Activated T-cell treated with anti-CD3 and anti-CD28 coated beads, Interleukin-2, amount 50 U/mL, for 4 hours (primary cell): Measurements from ENCODE around the gene TP53RK. TPM values are rescaled to one million over a fixed set of nuclear protein-coding genes. Genes with fewer than 3 reads are reported as not detected.

Source experiments
- ATAC-seq, 2 donors: fragments of 200-7000 bp; cut with Tn5 transposase; one replicate each; pipeline ENCODE4 v1.10.0; 2021
- DNase-seq: peaks from one replicate; pipeline ENCODE4 v3.0.0-alpha.2; 2020
- H3K27me3 Mint-ChIP-seq: one replicate; pipeline ENCODE4 v1.8.0; 2021; ENCODE audit warnings: low read depth, mixed read lengths
- H3K36me3 Mint-ChIP-seq: one replicate; pipeline ENCODE4 v1.8.0; 2022; ENCODE audit warnings: mixed read lengths; ENCODE audit not compliant: insufficient read depth
- H3K4me1 Mint-ChIP-seq: one replicate; pipeline ENCODE4 v1.8.0; 2021; ENCODE audit warnings: low read depth, mixed read lengths
- H3K4me3 Mint-ChIP-seq: one replicate; pipeline ENCODE4 v1.8.0; 2021; ENCODE audit warnings: mild to moderate bottlenecking, moderate library complexity, mixed read lengths
- H3K9me3 Mint-ChIP-seq: one replicate; pipeline ENCODE4 v1.8.0; 2021; ENCODE audit warnings: mixed read lengths
- total RNA-seq, 3 donors: library from RNA; stranded (reverse); gene quantifications; one replicate each; pipeline ENCODE4 v1.2.1, GENCODE V29; 2021

TP53RK gene
- total RNA-seq, 3 donors from 2014 or later, result 12.9 to 14.1 (median 14.1) TPM

DNA sequence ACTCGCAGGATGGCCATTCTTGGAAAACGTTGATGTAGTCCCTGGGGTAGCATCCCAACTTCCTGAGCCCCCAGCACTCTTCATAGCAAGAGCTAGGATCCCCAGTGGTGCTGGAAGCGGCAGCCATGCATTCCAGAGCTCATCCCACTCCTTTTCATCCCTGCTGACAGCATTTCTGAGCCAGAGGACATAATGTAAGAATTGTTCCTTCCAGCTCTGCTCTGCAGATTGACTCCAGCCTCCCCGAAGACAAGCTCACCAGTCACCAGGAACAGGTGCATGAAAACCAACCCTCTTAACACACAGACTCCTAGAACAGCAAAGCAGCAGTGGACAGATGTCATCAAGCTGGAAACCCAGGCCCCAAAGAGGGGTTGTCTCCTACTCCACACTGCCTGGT, 41.8 kb downstream of the TP53RK start:
- no peak for DNase-seq
- Mint-ChIP-seq H3K36me3 (no peaks in the 10 kb centered on the region), H3K9me3 (no peaks in the 10 kb centered on the region), H3K4me1 (no peaks in the 10 kb centered on the region), H3K4me3 (no peak overlapping the region), H3K27me3 (peaks cover 25% of the 10 kb centered on the region)
- ATAC-seq, result no peak

GRCh38 chr20:46646659-46647380, 42.4 kb downstream of the TP53RK start:
- Mint-ChIP-seq H3K9me3 (no peaks in the 10 kb centered on the region), H3K4me3 (no peak overlapping the region), H3K36me3 (no peaks in the 10 kb centered on the region), H3K4me1 (no peaks in the 10 kb centered on the region), H3K27me3 (peaks cover 22% of the 10 kb centered on the region)
- DNase-seq (no peak), ATAC-seq (no peak)

DNA sequence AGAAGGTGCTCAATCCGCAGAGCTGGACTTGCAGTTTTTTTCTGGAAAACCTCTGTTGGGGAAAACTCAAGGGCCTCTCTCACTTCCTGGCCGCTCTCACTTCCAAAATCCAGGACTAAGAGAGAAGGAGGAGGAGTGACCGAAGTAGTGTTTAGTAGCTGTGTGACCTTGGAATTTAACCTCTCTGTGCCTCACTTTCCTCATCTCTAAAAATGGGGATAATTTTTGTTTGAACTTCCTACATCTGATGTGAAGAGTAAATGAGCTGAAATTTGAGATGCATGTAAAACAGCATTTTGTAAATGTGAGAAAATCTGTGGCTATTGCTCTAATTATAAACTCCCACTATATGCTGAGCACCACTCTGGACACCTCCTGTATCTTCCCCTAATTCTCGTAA, 43.1 kb downstream of the TP53RK start:
- no peak for DNase-seq
- H3K9me3 Mint-ChIP-seq, result no peaks in the 10 kb centered on the region
- no peaks in the 10 kb centered on the region for H3K4me1 Mint-ChIP-seq
- ATAC-seq, result no peak
- H3K4me3 Mint-ChIP-seq, result no peak overlapping the region
- no peaks in the 10 kb centered on the region for H3K36me3 Mint-ChIP-seq
- H3K27me3 Mint-ChIP-seq, result peaks cover 17% of the 10 kb centered on the region

- Mint-ChIP-seq H3K4me3 (no peak overlapping the region), H3K9me3 (no peaks in the 10 kb centered on the region), H3K36me3 (no peaks in the 10 kb centered on the region), H3K4me1 (no peaks in the 10 kb centered on the region), H3K27me3 (peaks cover 5% of the 10 kb centered on the region)
- ATAC-seq (no peak), DNase-seq (no peak)
Observed at GRCh38 chr20:46644733-46645132, 44.5 kb downstream of the TP53RK start.

- H3K4me3 Mint-ChIP-seq, result no peak overlapping the region
- H3K9me3 Mint-ChIP-seq, result no peaks in the 10 kb centered on the region
- peaks cover 3% of the 10 kb centered on the region for H3K27me3 Mint-ChIP-seq
- DNase-seq, result no peak
- H3K4me1 Mint-ChIP-seq, result no peaks in the 10 kb centered on the region
- no peaks in the 10 kb centered on the region for H3K36me3 Mint-ChIP-seq
- ATAC-seq, result no peak
Observed at GRCh38 chr20:46644160-46644559, 45.1 kb downstream of the TP53RK start.

- peaks cover 3% of the 10 kb centered on the region for H3K27me3 Mint-ChIP-seq
- no peaks in the 10 kb centered on the region for H3K9me3 Mint-ChIP-seq
- DNase-seq (no peak), ATAC-seq (no peak)
- no peaks in the 10 kb centered on the region for H3K4me1 Mint-ChIP-seq
- H3K4me3 Mint-ChIP-seq, result no peak overlapping the region
- H3K36me3 Mint-ChIP-seq, result no peaks in the 10 kb centered on the region
Observed at GRCh38 chr20:46642969-46643343, 46.3 kb downstream of the TP53RK start.

- DNase-seq (no peak), ATAC-seq (no peak)
- Mint-ChIP-seq H3K27me3 (peaks cover 3% of the 10 kb centered on the region), H3K36me3 (no peaks in the 10 kb centered on the region), H3K4me3 (no peak overlapping the region), H3K4me1 (no peaks in the 10 kb centered on the region), H3K9me3 (no peaks in the 10 kb centered on the region)
Observed at GRCh38 chr20:46642265-46642968, 46.8 kb downstream of the TP53RK start.

DNA sequence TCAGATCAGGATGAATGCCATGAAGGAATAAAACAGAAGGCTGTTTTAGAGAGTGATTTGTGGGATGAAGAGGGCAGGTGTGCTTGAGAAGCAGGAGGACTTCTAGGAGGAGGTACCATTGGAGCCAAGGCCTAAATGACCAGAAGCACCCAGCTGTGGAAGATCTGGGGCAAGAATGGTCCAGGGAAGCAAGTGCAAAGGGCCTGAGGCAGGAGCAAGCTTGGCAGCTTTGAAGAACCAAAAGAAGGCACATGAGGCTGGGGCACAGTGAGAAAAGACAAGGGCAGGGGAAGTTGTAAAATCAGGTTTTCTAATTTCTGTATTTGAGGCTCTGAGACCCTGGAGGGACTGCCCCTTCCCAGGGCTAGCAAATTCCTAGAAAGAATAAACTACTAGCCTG, 47.8 kb downstream of the TP53RK start:
- DNase-seq (no peak), ATAC-seq (no peak)
- Mint-ChIP-seq H3K4me1 (no peaks in the 10 kb centered on the region), H3K9me3 (no peaks in the 10 kb centered on the region), H3K36me3 (no peaks in the 10 kb centered on the region), H3K27me3 (no peaks in the 10 kb centered on the region), H3K4me3 (no peak overlapping the region)

DNA sequence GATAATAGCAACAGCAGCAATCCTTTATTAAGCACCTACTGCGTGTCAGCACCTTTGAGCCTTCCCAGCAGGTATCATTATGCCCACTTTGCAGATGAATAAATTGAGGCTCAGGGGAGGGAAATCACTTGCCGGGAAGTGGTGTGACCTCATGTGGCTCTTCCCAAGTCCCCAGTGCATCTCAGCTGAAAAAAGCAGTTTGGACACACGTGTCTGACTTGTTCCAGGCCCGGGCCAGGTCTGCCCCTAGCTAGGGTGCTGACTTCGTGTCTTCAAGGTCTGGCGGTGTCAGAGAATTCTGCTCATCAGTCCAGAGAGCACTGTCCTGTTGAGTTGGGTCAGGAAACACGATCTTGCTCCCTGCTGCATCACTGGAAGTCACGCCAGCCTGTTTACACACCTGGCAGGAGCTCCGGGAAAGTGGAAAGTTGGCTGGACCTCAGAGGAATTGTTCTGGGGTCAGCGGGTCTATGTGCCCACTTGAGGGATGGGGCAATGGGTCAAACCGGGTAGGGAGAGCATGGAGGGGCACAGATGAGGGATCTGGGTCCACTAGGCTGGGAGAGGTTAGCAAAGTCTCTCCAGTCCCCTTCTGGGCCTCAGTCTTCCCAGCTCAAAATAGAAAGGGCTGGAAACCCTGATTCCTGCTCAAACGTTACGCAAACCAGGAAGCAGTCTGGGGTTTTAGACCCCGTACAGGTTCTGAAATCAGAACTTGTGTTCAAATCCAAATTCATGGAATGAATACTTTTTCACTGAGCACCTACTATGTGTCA, 48.5 kb downstream of the TP53RK start:
- H3K4me1 Mint-ChIP-seq, result no peaks in the 10 kb centered on the region
- ATAC-seq (no peak), DNase-seq (no peak)
- H3K4me3 Mint-ChIP-seq, result no peak overlapping the region
- no peaks in the 10 kb centered on the region for H3K9me3 Mint-ChIP-seq
- peaks cover 7% of the 10 kb centered on the region for H3K27me3 Mint-ChIP-seq
- H3K36me3 Mint-ChIP-seq, result no peaks in the 10 kb centered on the region

DNA sequence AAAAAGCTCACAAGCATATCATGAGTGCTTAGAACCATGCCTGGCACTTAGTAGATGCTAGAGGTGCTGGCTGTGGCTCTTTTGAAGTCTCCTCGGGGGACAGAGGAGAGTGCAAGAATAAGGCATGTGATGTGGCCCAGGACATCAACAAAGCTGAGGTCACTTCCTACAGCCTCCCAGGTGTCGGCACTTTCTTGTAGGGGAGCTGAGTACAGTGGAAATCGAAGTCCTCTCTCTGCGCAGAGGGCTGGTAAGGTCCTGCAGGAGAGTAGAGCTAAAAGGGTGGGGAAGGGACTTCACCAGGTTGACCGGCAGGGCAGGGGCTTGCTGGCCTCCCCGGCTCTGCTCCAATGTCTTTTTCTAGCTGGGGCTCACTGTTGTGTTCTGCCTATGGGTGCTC, 49.2 kb downstream of the TP53RK start:
- H3K9me3 Mint-ChIP-seq, result no peaks in the 10 kb centered on the region
- no peaks in the 10 kb centered on the region for H3K36me3 Mint-ChIP-seq
- peaks cover 12% of the 10 kb centered on the region for H3K27me3 Mint-ChIP-seq
- H3K4me3 Mint-ChIP-seq, result no peak overlapping the region
- H3K4me1 Mint-ChIP-seq, result no peaks in the 10 kb centered on the region
- ATAC-seq, result no peak
- no peak for DNase-seq

GRCh38 chr20:46639587-46639986, 49.7 kb downstream of the TP53RK start:
- Mint-ChIP-seq H3K9me3 (no peaks in the 10 kb centered on the region), H3K4me3 (no peak overlapping the region), H3K36me3 (no peaks in the 10 kb centered on the region), H3K4me1 (no peaks in the 10 kb centered on the region), H3K27me3 (peaks cover 16% of the 10 kb centered on the region)
- ATAC-seq (no peak), DNase-seq (no peak)

DNA sequence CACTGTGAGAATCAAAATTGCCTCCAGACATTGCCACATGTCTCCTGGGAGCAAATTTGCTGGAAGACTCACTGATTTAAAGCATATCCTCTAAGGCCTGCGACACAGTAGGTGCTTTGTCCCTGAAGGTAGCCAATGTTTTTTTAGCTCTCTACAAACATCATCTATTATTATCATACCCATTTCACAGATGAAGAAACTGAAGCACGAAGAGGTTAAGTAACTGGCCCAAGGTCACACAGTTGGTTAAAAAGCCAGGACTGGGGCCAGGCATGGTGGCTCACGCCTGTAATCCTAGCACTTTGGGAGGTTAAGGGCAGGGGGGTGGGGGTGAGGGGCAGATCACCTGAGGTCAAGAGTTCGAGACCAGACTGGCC, 50.4 kb downstream of the TP53RK start:
- Mint-ChIP-seq H3K27me3 (peaks cover 16% of the 10 kb centered on the region), H3K4me3 (no peak overlapping the region), H3K36me3 (no peaks in the 10 kb centered on the region), H3K9me3 (no peaks in the 10 kb centered on the region), H3K4me1 (no peaks in the 10 kb centered on the region)
- ATAC-seq (no peak), DNase-seq (no peak)

DNA sequence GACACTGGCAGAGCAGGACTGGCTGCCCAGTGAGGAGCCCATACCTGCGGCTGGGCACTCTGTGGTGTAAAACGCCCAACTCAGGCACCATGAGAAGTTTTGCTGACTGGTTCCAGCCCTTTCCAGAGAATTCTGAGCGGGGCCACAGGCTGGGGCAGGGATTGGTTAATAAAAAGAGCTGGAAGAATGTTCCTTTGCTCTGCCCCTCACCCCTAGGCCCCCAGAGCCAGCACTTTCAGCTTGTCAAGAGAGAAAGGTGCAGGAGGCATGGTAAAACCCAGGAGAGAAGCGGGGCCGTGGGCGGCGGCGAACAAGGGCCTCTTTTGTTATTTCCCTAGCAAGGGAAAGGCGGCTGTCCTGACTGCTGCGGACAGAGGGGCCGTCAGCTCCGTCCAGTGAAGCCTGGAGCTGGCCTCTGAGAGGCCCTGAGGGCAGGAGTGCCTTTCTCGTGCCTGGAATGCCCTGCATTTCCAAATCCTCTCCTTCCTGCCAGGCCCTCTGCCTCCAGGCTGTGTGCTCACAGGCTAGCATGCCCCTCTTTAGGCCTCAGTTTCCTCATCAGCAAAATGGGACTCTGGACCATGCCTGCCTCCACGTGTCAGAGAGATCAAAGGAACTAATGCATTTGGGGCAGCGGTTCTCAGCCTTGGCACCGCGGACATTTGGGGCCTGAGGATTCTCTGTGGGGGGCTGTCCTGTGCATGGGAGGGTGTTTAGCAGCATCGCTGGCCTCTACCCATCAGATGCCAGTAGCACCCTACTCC, 50.9 kb downstream of the TP53RK start:
- H3K4me3 Mint-ChIP-seq, result no peak overlapping the region
- H3K4me1 Mint-ChIP-seq, result no peaks in the 10 kb centered on the region
- H3K36me3 Mint-ChIP-seq, result no peaks in the 10 kb centered on the region
- H3K27me3 Mint-ChIP-seq, result peaks cover 19% of the 10 kb centered on the region
- ATAC-seq, result no peak
- no peak for DNase-seq
- no peaks in the 10 kb centered on the region for H3K9me3 Mint-ChIP-seq

DNA sequence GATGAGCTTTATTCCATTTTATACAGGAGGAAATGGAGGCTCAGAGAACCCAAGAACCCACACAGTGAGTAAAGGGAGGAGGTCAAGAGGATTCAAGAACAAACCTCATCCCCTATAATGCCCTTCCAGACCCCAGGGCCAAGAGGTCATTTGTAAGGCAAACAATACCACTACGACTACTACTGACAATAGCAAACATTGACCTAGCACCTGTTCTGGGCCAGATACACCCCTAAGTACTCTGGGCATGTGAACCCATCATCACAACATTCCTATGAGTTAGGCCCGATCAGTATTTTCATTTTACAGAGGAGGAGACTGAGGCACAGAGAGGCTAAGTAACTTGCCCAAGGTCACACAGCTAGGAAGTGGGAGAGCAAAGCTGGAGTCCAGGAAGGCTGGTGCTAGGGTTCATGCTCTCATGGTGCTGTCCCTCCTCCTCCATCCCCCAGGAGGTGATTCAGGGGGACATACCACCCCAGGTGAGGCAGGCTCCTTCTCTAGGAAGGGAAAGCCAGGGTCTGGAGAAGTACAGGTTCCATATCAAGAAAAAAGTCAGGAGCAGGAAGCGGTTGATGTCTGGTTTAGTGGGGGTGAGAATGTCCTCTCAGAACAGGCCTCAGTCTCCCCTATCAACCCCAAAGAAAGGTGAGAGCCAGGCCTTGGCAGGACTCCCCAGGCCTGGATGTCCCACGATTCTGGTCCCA, 51.7 kb downstream of the TP53RK start:
- H3K4me1 Mint-ChIP-seq, result no peaks in the 10 kb centered on the region
- no peak overlapping the region for H3K4me3 Mint-ChIP-seq
- no peaks in the 10 kb centered on the region for H3K9me3 Mint-ChIP-seq
- ATAC-seq (no peak), DNase-seq (no peak)
- H3K36me3 Mint-ChIP-seq, result no peaks in the 10 kb centered on the region
- peaks cover 22% of the 10 kb centered on the region for H3K27me3 Mint-ChIP-seq
